Mesenchymal stem cell (in vitro differentiated cells and primary cell): ENCODE data around the gene CD63.

ENCODE experiments used
- DNase-seq: peaks from one replicate; pipeline ENCODE4 v3.0.0-alpha.2; 2013
- H2AFZ ChIP-seq: one replicate; pipeline ENCODE4 v1.6.1; 2013; ENCODE audit warnings: low read depth, mild to moderate bottlenecking, control low read depth, inconsistent platforms, low read length, moderate library complexity
- H2AK5ac ChIP-seq: 2 replicates; pipeline ENCODE4 v1.6.1; 2013; ENCODE audit warnings: low read length, moderate library complexity, mild to moderate bottlenecking, inconsistent platforms; ENCODE audit not compliant: severe bottlenecking
- H2BK120ac ChIP-seq: one replicate; pipeline ENCODE4 v1.6.1; 2013; ENCODE audit warnings: low read depth, mild to moderate bottlenecking, inconsistent platforms, low read length, moderate library complexity
- H2BK12ac ChIP-seq, 2 experiments: one replicate each; pipeline ENCODE4 v1.6.1; 2013; ENCODE audit warnings: inconsistent platforms in 2 of 2, low read length in 2 of 2, mild to moderate bottlenecking in 2 of 2, moderate library complexity in 2 of 2, control low read depth in 1 of 2
- H2BK15ac ChIP-seq: one replicate; pipeline ENCODE4 v1.6.1; 2013; ENCODE audit warnings: mild to moderate bottlenecking, low read depth, inconsistent platforms; ENCODE audit not compliant: poor library complexity, severe bottlenecking
- H2BK5ac ChIP-seq: 2 replicates; pipeline ENCODE4 v1.6.1; 2013; ENCODE audit warnings: low read depth, mild to moderate bottlenecking, low read length, control low read depth, inconsistent platforms; ENCODE audit not compliant: poor library complexity, severe bottlenecking
- H3K14ac ChIP-seq, 2 experiments: one replicate each; pipeline ENCODE4 v1.6.1; 2013; ENCODE audit warnings: inconsistent platforms in 2 of 2, low read length in 2 of 2, control low read depth in 1 of 2, mild to moderate bottlenecking in 1 of 2, moderate library complexity in 1 of 2
- H3K18ac ChIP-seq, 2 experiments: one replicate each; pipeline ENCODE4 v1.6.1; 2013; ENCODE audit warnings: inconsistent platforms in 2 of 2, low read length in 2 of 2, control low read depth in 1 of 2, low read depth in 1 of 2, mild to moderate bottlenecking in 1 of 2
- H3K23ac ChIP-seq, 2 experiments: one replicate each; pipeline ENCODE4 v1.6.1; 2013; ENCODE audit warnings: inconsistent platforms in 2 of 2, low read length in 2 of 2, mild to moderate bottlenecking in 2 of 2, moderate library complexity in 2 of 2, control low read depth in 1 of 2
- H3K27ac ChIP-seq: 2 replicates; pipeline ENCODE4 v1.5.1; 2013; ENCODE audit warnings: mild to moderate bottlenecking, moderate library complexity, low read length, control low read depth, inconsistent platforms; ENCODE audit not compliant: poor library complexity, severe bottlenecking
- H3K27me3 ChIP-seq, 2 experiments: 2 replicates each; pipeline versions ENCODE4 v1.6.1 to v1.7.0; 2013; ENCODE audit warnings: low read length in 2 of 2, mild to moderate bottlenecking in 2 of 2, moderate library complexity in 2 of 2, control low read depth in 1 of 2, inconsistent platforms in 1 of 2; ENCODE audit not compliant: control insufficient read depth in 1 of 2, insufficient read depth in 1 of 2
- H3K36me3 ChIP-seq, 2 experiments: 2 replicates each; pipeline versions ENCODE4 v1.6.1 to v1.7.0; 2013; ENCODE audit warnings: low read length in 2 of 2, control low read depth in 1 of 2, inconsistent platforms in 1 of 2, low read depth in 1 of 2, mild to moderate bottlenecking in 1 of 2; ENCODE audit not compliant: insufficient read depth in 2 of 2, control insufficient read depth in 1 of 2
- H3K4ac ChIP-seq, 2 experiments: one replicate each; pipeline ENCODE4 v1.6.1; 2013; ENCODE audit warnings: inconsistent platforms in 2 of 2, low read length in 2 of 2, mild to moderate bottlenecking in 2 of 2, moderate library complexity in 2 of 2, control low read depth in 1 of 2, low read depth in 1 of 2
- H3K4me1 ChIP-seq: 2 replicates; pipeline ENCODE4 v1.6.1; 2013; ENCODE audit warnings: low read depth, low read length, control low read depth; ENCODE audit not compliant: control insufficient read depth, insufficient read depth
- H3K4me2 ChIP-seq: 2 replicates; pipeline ENCODE4 v1.6.1; 2013; ENCODE audit warnings: low read length, mild to moderate bottlenecking, inconsistent platforms; ENCODE audit not compliant: poor library complexity, severe bottlenecking
- H3K4me3 ChIP-seq, 2 experiments: 2 replicates each; pipeline versions ENCODE4 v1.5.1 to v1.7.0; 2013; ENCODE audit warnings: low read length in 2 of 2, mild to moderate bottlenecking in 2 of 2, control low read depth in 1 of 2, low read depth in 1 of 2; ENCODE audit not compliant: insufficient read depth in 1 of 2
- H3K79me1 ChIP-seq: replicated peaks from 2 replicates; pipeline ENCODE4 v1.6.1; 2013; ENCODE audit warnings: mild to moderate bottlenecking, control low read depth, low read length, inconsistent platforms; ENCODE audit not compliant: poor library complexity, severe bottlenecking
- H3K9ac ChIP-seq: 2 replicates; pipeline ENCODE4 v1.7.0; 2013; ENCODE audit warnings: mild to moderate bottlenecking, low read length, moderate library complexity
- H3K9me3 ChIP-seq: 2 replicates; pipeline ENCODE4 v1.7.0; 2013; ENCODE audit warnings: mild to moderate bottlenecking, low read length; ENCODE audit not compliant: control insufficient read depth
- H4K8ac ChIP-seq: one replicate; pipeline ENCODE4 v1.6.1; 2013; ENCODE audit warnings: inconsistent platforms, mild to moderate bottlenecking, low read length, moderate library complexity
- H4K91ac ChIP-seq: one replicate; pipeline ENCODE4 v1.6.1; 2013; ENCODE audit warnings: mild to moderate bottlenecking, low read length, inconsistent platforms
- WGBS: methylation state at CpG from one replicate; pipeline ENCODE4 v1.1.7; 2013; ENCODE audit warnings: mixed read lengths; 5-methylcytosine and 5-hydroxymethylcytosine counted together

The CD63 gene

DNA sequence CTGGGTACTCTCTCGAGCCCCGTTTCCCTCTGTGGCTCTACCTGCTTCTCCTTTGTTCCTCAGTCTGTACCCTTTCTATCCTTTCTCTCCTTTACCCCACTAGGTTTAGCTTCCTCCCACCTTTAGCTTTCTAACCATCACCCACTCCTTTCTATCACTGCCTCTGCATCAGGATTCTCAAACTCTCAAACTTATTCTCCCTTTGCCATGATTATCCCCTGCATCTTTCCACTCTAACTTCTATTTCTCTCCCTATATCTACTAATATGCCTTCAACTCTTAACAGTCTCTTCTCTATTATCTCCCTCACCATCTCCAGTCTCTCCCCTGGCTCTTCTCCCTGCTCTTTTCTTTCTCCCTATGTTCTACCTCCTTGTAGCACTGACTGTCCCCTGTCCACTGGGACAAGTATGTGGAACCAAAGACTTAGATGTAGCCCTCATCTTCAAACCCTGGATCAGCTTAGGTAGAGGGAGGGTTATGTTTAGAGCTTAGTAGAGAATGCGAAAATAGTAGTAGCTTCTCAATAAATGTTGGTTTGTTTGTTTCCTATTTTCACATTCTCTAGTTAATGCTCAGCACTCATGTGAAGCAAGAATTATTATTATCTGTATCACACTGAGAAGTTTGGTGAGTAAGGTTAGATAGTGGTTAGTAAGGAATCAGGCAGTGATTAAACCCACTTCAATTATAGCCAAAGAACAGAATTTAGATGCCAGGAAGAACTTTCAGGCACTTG, 17.5 kb upstream of the CD63 start:
- H2BK12ac ChIP-seq = peak overlapping the region in 1 of 2 experiments; percentile 29
- H3K18ac ChIP-seq = peak overlapping the region in 1 of 2 experiments; percentile 58
- no peak overlapping the region for H3K14ac ChIP-seq
- no peak overlapping the region for H2BK5ac ChIP-seq
- no peak for DNase-seq
- H2BK120ac ChIP-seq = no peak overlapping the region
- no peak overlapping the region for H3K4me2 ChIP-seq
- no peak overlapping the region for H3K27ac ChIP-seq
- no peak overlapping the region for H3K23ac ChIP-seq
- H2BK15ac ChIP-seq = no peak overlapping the region
- H4K8ac ChIP-seq = peak overlapping the region; percentile 27
- H3K36me3 ChIP-seq = peaks cover 24 to 27% of the 10 kb centered on the region in 2 experiments
- no peak overlapping the region for H3K4ac ChIP-seq
- no peak overlapping the region for H2AFZ ChIP-seq
- peaks cover 17% of the 10 kb centered on the region for H3K79me1 ChIP-seq
- H3K4me1 ChIP-seq = peaks cover 22% of the 10 kb centered on the region
- 3% methylated on average over 2 of the region's 3 CpGs for WGBS
- H3K9ac ChIP-seq = peak overlapping the region; percentile 36
- no peaks in the 10 kb centered on the region for H3K27me3 ChIP-seq
- H4K91ac ChIP-seq = no peak overlapping the region
- H2AK5ac ChIP-seq = no peak overlapping the region
- H3K4me3 ChIP-seq = no peak overlapping the region
- H3K9me3 ChIP-seq = no peaks in the 10 kb centered on the region

GRCh38 chr12:55745361-55746173, 16.8 kb upstream of the CD63 start:
- Histone ChIP-seq H2BK120ac (peak overlapping the region; percentile 57), H3K18ac (peak overlapping the region; percentile 71 to 73), H3K4ac (peak overlapping the region in 1 of 2 experiments; percentile 45), H3K4me3 (peak overlapping the region in 1 of 2 experiments; percentile 91), H3K14ac (peak overlapping the region in 1 of 2 experiments; percentile 61), H2BK5ac (no peak overlapping the region), H3K23ac (no peak overlapping the region), H2BK15ac (peak overlapping the region; percentile 49), H3K36me3 (peaks cover 18 to 19% of the 10 kb centered on the region in 2 experiments), H3K4me1 (peaks cover 22% of the 10 kb centered on the region), H2AFZ (no peak overlapping the region), H3K4me2 (peak overlapping the region; percentile 85), H3K27ac (no peak overlapping the region), H2BK12ac (peak overlapping the region; percentile 20 to 33), H3K79me1 (peaks cover 15% of the 10 kb centered on the region), H4K91ac (peak overlapping the region; percentile 75), H3K27me3 (no peaks in the 10 kb centered on the region), H2AK5ac (no peak overlapping the region), H4K8ac (peak overlapping the region; percentile 82), H3K9me3 (no peaks in the 10 kb centered on the region), H3K9ac (peak overlapping the region; percentile 82)
- DNase-seq = peak; percentile 31
- WGBS = 4% methylated on average over 11 of the region's 13 CpGs

DNA sequence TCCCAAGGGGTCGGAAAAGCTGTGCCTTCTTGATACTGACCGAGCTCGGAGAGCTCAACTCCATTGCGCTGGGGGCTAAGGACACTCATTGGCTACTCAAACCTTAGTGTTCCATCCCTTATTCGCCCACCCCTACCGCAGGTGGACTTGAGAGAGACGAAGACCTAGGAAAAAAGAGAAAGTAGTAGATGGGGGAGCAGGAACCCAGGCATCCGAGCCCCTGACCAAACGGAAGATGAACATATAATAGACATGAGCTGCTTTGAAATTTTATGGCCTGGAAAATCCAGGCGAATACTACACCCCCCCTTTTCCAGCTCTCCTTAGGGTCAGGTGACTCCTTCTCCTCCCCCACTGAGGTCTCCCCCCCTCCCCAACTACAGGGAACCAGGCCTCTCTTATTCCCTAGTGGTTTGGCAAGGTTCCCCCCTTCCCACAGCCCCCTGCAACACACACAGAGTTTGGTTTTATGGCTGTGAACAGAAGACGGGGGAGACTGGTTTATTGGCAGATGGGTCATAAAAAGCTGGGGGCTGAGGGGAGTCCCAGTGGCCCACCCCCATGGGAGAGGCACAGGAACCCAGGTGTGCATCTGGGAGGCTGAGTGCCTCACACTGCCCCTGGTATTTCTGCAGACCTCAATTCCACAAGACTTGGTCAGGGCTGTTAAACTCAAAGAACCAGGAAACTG, 15.7 kb upstream of the CD63 start:
- H2BK15ac ChIP-seq = no peak overlapping the region

More for the DNA sequence above, 15.7 kb upstream of the CD63 start:
- H3K36me3 ChIP-seq = peaks cover 11 to 12% of the 10 kb centered on the region in 2 experiments
- H3K4ac ChIP-seq = no peak overlapping the region
- H4K8ac ChIP-seq = no peak overlapping the region
- H3K79me1 ChIP-seq = peaks cover 13% of the 10 kb centered on the region
- H3K9ac ChIP-seq = peak overlapping the region; percentile 82
- no peak overlapping the region for H3K23ac ChIP-seq
- H2BK120ac ChIP-seq = no peak overlapping the region
- no peak overlapping the region for H3K14ac ChIP-seq
- peak overlapping the region in 1 of 2 experiments; percentile 29 for H3K18ac ChIP-seq
- H3K27me3 ChIP-seq = no peaks in the 10 kb centered on the region
- no peak overlapping the region for H3K27ac ChIP-seq
- no peaks in the 10 kb centered on the region for H3K9me3 ChIP-seq
- no peak overlapping the region for H4K91ac ChIP-seq
- WGBS = 7% methylated on average over 7 of the region's 11 CpGs
- DNase-seq = no peak
- H3K4me2 ChIP-seq = peak overlapping the region; percentile 85
- no peak overlapping the region for H2BK5ac ChIP-seq
- peak overlapping the region; percentile 62 to 91 for H3K4me3 ChIP-seq
- peak overlapping the region in 1 of 2 experiments; percentile 60 for H2BK12ac ChIP-seq
- peaks cover 22% of the 10 kb centered on the region for H3K4me1 ChIP-seq
- no peak overlapping the region for H2AFZ ChIP-seq
- no peak overlapping the region for H2AK5ac ChIP-seq
